Stimulated activated CD4-positive, alpha-beta T cell treated with anti-CD3 and anti-CD28 coated beads, Interleukin-12 subunit alpha, Interleukin-12 subunit beta, amount 100 ng/mL, for 4 hours (primary cell): Measurements from ENCODE around the gene TTLL7.
"Not testable (repeated sequence)": the region's sequence is repeated elsewhere in the genome, so short reads cannot be mapped to it uniquely, and the experiment has no call there.

Experiments
- DNase-seq: peaks from one replicate; pipeline ENCODE4 v3.0.0-alpha.2; 2020

The TTLL7 gene

GRCh38 chr1:83996191-83996590 is 2.7 kb downstream of the TTLL7 start:
- no peak for DNase-seq

GRCh38 chr1:83995649-83996048 is 3.3 kb downstream of the TTLL7 start:
- no peak for DNase-seq

GRCh38 chr1:83994111-83994510 is 4.8 kb downstream of the TTLL7 start:
- no peak for DNase-seq

DNA sequence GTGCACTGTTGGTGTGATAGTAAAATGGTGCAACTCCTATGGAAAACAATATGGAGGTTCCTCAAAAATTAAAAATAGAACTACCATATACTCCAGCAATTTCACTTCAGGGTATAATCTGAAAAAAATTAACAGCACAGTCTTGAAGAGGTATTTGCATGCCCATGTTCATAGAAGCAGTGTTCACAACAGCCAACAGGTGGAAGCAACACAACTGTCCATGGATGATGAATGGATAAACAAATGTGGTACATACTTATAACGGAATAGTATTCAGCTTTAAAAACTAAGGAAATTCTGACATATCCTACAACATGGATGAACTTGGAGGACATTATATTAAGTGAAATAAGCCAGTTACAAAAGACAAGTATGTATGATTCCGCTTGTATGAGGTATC is 8.2 kb downstream of the TTLL7 start:
- no peak for DNase-seq

- no peak for DNase-seq
These were observed 13.9 kb downstream of the TTLL7 start for GRCh38 chr1:83985048-83985447.

DNA sequence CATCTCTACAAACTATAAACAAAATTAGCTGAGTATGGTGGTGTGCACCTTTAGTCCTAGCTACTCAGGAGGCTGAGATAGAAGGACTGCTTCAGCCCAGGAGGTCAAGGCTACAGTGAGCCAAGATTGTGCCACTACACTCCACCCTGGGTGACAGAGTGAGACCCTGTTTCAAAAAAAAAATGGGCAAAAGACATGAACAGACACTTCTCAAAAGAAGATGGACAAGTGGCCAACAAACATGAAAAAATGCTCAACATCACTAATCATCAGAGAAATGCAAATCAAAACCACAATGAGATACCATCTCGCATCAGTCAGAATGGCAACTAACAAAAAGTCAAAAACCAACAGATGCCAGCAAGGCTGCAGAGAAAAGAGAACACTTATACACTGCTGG is 15.0 kb downstream of the TTLL7 start:
- DNase-seq, result not testable (repeated sequence)

GRCh38 chr1:83978056-83978455 is 20.9 kb downstream of the TTLL7 start:
- no peak for DNase-seq

- no peak for DNase-seq
These were observed 22.0 kb downstream of the TTLL7 start for GRCh38 chr1:83976920-83977319.

DNA sequence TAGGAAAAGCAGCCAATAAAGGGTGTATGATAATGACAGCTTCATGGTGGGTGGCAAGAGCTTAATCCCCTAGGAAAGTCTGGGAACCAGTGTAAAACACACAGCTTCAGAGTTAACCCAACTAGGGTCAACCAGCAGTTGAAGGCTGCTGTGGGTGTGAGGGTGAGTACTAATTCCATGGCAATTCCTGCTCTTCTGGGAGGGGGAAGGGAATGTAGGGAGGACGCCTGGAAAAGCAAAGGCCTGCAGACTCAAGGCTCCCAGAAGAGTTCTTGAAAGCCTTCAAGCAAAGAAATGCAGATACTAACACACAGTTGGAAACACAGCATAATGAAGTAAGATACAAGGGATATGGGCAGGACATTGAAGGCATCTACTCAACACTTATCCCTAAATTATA is 28.1 kb downstream of the TTLL7 start:
- DNase-seq, result no peak

DNA sequence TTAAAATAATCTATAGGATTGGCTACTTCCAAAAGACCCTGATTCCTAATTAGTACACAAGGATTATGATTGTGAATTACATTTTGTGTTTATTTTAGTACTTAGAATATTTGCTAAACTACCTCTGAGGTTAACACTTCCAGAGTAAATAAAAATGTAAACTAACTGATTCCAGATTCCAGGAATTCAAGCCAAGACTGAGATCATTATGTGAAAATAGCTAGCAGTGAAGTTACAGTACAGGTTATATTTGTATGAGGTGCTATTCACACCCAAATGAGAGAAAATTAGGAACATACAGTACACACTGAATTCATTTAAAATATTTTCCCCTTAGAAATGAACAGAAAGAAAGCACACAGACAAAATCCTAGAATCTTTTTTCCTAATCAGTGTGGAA is 28.8 kb downstream of the TTLL7 start:
- DNase-seq, result no peak

GRCh38 chr1:83967336-83967735 is 31.6 kb downstream of the TTLL7 start:
- DNase-seq, result no peak

GRCh38 chr1:83964153-83964552 is 34.8 kb downstream of the TTLL7 start:
- no peak for DNase-seq

- DNase-seq, result no peak
These were observed 37.2 kb downstream of the TTLL7 start for GRCh38 chr1:83961571-83962295.

DNA sequence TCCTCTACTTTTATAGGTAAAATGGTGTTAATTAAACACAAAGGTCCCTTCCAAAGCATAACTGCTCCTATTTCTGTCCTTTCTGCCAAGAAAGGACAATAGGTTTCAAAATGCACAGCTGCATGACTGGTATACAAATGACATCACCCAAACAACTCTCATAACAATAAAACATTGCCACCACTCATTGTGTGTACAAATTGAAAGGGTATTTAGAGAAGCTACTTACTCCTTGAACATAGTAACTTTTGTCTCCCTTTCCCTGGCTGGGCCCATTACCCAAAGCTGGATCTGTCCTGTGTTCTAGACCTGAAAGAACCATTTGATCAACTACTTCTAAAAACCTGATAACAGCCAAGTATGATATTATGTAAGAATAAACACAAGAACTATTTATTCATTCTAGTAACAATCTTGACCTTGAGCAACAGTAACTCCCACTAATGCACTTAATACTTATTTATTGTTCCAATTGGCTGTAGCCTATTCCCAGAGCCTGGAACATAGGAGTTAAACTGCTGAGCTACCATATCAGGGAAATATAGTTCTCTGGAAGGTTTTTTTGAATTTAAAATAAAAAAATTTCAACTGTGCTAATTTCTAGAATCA is 38.2 kb downstream of the TTLL7 start:
- no peak for DNase-seq

GRCh38 chr1:83959824-83960498 is 39.0 kb downstream of the TTLL7 start:
- no peak for DNase-seq

DNA sequence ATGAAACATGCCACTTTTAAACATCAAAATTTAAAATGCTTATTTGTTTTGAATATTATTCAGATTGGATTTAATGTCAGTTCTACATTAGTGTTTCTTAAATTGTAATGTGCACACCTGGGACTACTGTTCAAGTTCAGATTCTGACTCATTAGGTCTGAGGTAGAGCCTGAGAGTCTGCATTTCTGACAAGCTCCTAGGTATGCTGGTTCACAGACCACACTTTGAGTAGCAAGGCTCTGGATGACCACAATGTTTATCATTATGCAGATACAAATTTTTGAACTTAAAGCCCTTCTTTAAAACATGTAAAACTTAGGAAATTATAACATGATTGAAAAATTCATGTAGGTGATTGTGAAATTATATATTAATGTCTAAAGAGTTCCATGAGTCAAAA is 40.2 kb downstream of the TTLL7 start:
- DNase-seq, result no peak

GRCh38 chr1:83954166-83954823 is 44.6 kb downstream of the TTLL7 start:
- no peak for DNase-seq

GRCh38 chr1:83950106-83950661 is 48.7 kb downstream of the TTLL7 start:
- DNase-seq, result no peak

- no peak for DNase-seq
These were observed 56.0 kb downstream of the TTLL7 start for GRCh38 chr1:83942914-83943313.

DNA sequence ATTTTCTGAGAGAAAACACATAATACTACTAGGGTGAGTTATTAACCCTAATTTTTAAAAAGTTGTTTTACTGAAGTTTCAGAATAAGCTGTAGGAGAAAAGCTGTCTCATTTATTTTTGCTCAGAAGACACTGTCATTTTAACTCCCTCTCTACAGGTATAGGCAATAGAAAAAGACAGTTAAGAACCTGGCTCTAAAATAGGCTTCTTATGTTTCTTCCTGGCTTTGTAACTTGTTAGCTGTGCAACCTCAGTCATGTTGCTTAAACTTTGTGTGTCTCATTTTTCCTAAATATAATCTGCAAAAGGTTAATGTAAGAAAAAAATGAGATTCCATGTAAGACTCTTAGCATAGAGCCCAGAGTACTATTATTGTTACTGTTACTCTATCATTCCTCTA is 64.4 kb downstream of the TTLL7 start:
- DNase-seq, result no peak

DNA sequence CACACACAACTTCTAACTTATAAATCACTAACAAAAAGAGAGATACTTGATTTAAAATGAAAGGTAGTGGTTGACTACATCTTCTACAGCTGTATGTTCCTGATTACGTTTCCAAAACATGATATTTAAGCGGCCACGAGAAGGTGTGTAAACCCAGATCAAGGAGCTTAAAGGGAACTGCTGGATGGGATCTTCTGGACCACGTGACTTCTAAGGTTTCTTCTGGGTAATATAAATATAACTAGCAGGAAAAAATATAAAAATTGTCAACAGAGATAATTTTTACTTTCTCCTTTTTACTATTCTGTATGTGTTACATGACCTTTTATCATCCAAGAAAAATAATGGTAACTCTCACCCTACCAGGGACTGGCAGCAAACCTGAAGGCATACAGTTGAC is 66.2 kb downstream of the TTLL7 start:
- DNase-seq, result no peak

- DNase-seq, result no peak
These were observed 66.7 kb downstream of the TTLL7 start for GRCh38 chr1:83932281-83932680.

DNA sequence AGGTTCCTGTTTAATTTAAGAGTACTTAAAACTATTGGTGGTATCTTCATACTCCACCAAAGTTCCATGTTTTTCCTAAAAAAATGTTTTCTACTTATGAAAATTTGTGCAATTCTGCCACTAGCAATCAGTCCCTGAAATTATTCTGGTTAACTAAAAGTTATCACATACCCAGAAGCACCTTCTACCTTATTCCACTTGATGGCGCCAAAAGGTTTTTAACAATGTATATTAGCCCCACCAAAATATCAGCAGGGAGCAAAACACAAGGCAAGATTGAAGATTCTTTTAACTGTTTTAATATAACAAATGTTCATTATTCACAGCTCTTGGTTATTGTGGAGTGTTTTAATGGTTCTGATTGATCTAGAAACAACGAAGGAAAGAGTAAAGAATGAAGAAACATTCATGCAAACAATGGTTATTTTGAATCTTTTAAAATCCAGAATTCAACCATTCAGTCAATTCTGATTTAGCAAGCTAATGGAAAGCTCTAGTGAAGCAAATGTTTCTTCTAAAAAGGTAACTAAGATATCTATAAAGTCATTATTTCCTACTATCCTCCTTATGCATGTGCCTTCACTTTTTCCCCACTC is 67.2 kb downstream of the TTLL7 start:
- no peak for DNase-seq
